Endothelial cell of umbilical vein (primary cell): Measurements from ENCODE around the gene EFNA5. TPM values are rescaled to one million over a fixed set of nuclear protein-coding genes. Genes with fewer than 3 reads are reported as not detected.

Source experiments
- BruUV-seq: library from RNA; stranded (reverse); fragments of 400-500 nt; replicated peaks from 2 replicates; lab custom pipeline; 2021; lab: Mats Ljungman, UMichigan
- CTCF ChIA-PET: fragments of 300-600, 350-600 bp; sonication (Branson Sonifier 250); formaldehyde crosslinking; loops from one replicate; lab custom pipeline; 2021; ENCODE audit warnings: antibody characterized with exemption, inconsistent platforms; lab: Charles Lee
- POLR2A ChIA-PET: fragments of 300-600, 350-600 bp; sonication (Branson Sonifier 250); formaldehyde crosslinking; loops from one replicate; lab custom pipeline; 2021; ENCODE audit warnings: antibody characterized with exemption, inconsistent platforms; lab: Charles Lee
- DNase-seq: peaks from one replicate; pipeline ENCODE4 v3.0.0-alpha.2; 2011; ENCODE audit warnings: low read depth, low spot score
- FAIRE-seq: peaks from 2 replicates; lab custom pipeline; 2011; peaks lifted over from hg19 to GRCh38; lab: Jason Lieb, UNC
- H2AFZ ChIP-seq: 2 replicates; pipeline ENCODE4 v1.6.0; 2012; ENCODE audit warnings: low read depth, low read length, control low read depth, inconsistent platforms
- H3K27ac ChIP-seq: 2 replicates; pipeline ENCODE4 v1.5.1; 2011; ENCODE audit warnings: low read depth, mild to moderate bottlenecking, control low read depth, low read length, moderate library complexity; ENCODE audit not compliant: insufficient read depth
- H3K27me3 ChIP-seq, 2 experiments: 2 replicates each; pipeline versions ENCODE4 v1.6.0 to v1.6.1; 2011; ENCODE audit warnings: low read length in 2 of 2, mixed read lengths in 1 of 2; ENCODE audit not compliant: control insufficient read depth in 2 of 2, insufficient read depth in 2 of 2
- H3K36me3 ChIP-seq, 2 experiments: 2 replicates in 1 of 2; 3 replicates in 1 of 2; pipeline ENCODE4 v1.5.1; 2011; ENCODE audit warnings: low read length in 2 of 2, mild to moderate bottlenecking in 1 of 2, moderate library complexity in 1 of 2; ENCODE audit not compliant: control insufficient read depth in 2 of 2, insufficient read depth in 2 of 2; ENCODE audit errors: extremely low read depth in 1 of 2
- H3K4me1 ChIP-seq: 3 replicates; pipeline ENCODE4 v1.5.1; 2011; ENCODE audit warnings: mild to moderate bottlenecking, low read length; ENCODE audit not compliant: control insufficient read depth, insufficient read depth; ENCODE audit errors: extremely low read depth
- H3K4me2 ChIP-seq: 2 replicates; pipeline ENCODE4 v1.6.1; 2011; ENCODE audit warnings: low read length, control low read depth, mixed read lengths; ENCODE audit not compliant: insufficient read depth
- H3K4me3 ChIP-seq, 3 experiments: fragments of 200-600 bp in 1 of 3; sonication (generic), shearing (Covaris generic) in 1 of 3; replicated peaks in 1 of 3; 2 replicates each; pipeline ENCODE4 v1.5.1; 2011 to 2016; ENCODE audit warnings: control low read depth in 3 of 3, low read length in 3 of 3, mild to moderate bottlenecking in 2 of 3, inconsistent platforms in 1 of 3, low read depth in 1 of 3, moderate library complexity in 1 of 3; ENCODE audit not compliant: insufficient read depth in 1 of 3
- H3K79me2 ChIP-seq: 2 replicates; pipeline ENCODE4 v1.6.0; 2012; ENCODE audit warnings: low read length, inconsistent platforms; ENCODE audit not compliant: control insufficient read depth, insufficient read depth
- H3K9ac ChIP-seq: replicated peaks from 2 replicates; pipeline ENCODE3; 2011; ENCODE audit warnings: low read length, control low read depth; ENCODE audit not compliant: insufficient read depth; ENCODE audit errors: extremely low read depth
- H3K9me1 ChIP-seq: replicated peaks from 3 replicates; pipeline ENCODE4 v1.6.0; 2011; ENCODE audit warnings: mild to moderate bottlenecking, low read length; ENCODE audit not compliant: control insufficient read depth, insufficient read depth; ENCODE audit errors: extremely low read depth
- H3K9me3 ChIP-seq: replicated peaks from 2 replicates; pipeline ENCODE4 v1.5.1; 2012; ENCODE audit warnings: low read length, inconsistent platforms; ENCODE audit not compliant: control insufficient read depth, insufficient read depth
- H4K20me1 ChIP-seq: replicated peaks from 2 replicates; pipeline ENCODE3; 2011; ENCODE audit warnings: mild to moderate bottlenecking, low read length; ENCODE audit not compliant: control insufficient read depth, insufficient read depth; ENCODE audit errors: extremely low read depth
- FOS ChIP-seq: IDR thresholded peaks from 2 replicates; pipeline ENCODE4 v1.6.1; 2011; ENCODE audit warnings: mild to moderate bottlenecking, low read length, moderate library complexity, borderline replicate concordance; ENCODE audit not compliant: insufficient read depth
- GATA2 ChIP-seq: IDR thresholded peaks from 2 replicates; pipeline ENCODE4 v1.7.0; 2011; ENCODE audit warnings: low read depth, mild to moderate bottlenecking, moderate library complexity, mixed read lengths, low read length; ENCODE audit not compliant: insufficient read length, insufficient read depth
- JUN ChIP-seq: IDR thresholded peaks from 2 replicates; pipeline ENCODE4 v1.6.1; 2011; ENCODE audit warnings: borderline replicate concordance, low read depth; ENCODE audit not compliant: insufficient read length, insufficient read depth
- MYC ChIP-seq: IDR thresholded peaks from one replicate; pipeline ENCODE4 v1.6.1; 2011; ENCODE audit warnings: mild to moderate bottlenecking, low read depth, low read length
- POLR2A ChIP-seq: IDR thresholded peaks from 2 replicates; pipeline ENCODE4 v1.6.1; 2012; ENCODE audit warnings: low read depth, mild to moderate bottlenecking, control low read depth, low read length
- POLR2AphosphoS5 ChIP-seq: IDR thresholded peaks from 2 replicates; pipeline ENCODE4 v1.6.1; 2012; ENCODE audit warnings: low read depth, mild to moderate bottlenecking, control low read depth, low read length, moderate library complexity; ENCODE audit not compliant: insufficient read depth
- dilution Hi-C: fragments of 300-500 bp; cut with MboI; formaldehyde crosslinking; loops from one replicate; pipeline ENCODE4 v1.15.0; 2019; ENCODE audit warnings: low sequenced_read_pairs; ENCODE audit not compliant: extremely low pct_ligation_motif_present
- intact Hi-C: fragments of 100-400 bp; cut with micrococcal nuclease; formaldehyde crosslinking; loops from one replicate; pipeline ENCODE4 v1.10.0; 2022
- polyA plus RNA-seq, 4 experiments: library from polyadenylated mRNA; depleted of rRNA in 3 of 4; stranded (reverse) in 3 of 4; unstranded in 1 of 4; fragments of >200 nt; gene quantifications; 2 replicates each; pipeline versions ENCODE4 v1.2.1 to v1.2.3, GENCODE V29; 2011 to 2012; ENCODE audit warnings: missing spikeins in 1 of 4
- total RNA-seq: library from RNA; stranded (reverse); gene quantifications from 2 replicates; pipeline ENCODE4 v1.2.3, GENCODE V29; 2021
- TF ChIP-seq, protein P1 (sequence below), 2 donors: IDR thresholded peaks; 1 replicate in 1 of 2; 2 replicates in 1 of 2; pipeline ENCODE4 v1.5.1; 2011; ENCODE audit warnings: low read length in 2 of 2, mild to moderate bottlenecking in 2 of 2, moderate library complexity in 2 of 2, control low read depth in 1 of 2, inconsistent platforms in 1 of 2, low read depth in 1 of 2; ENCODE audit not compliant: insufficient read depth in 1 of 2; ENCODE audit errors: extremely low read depth in 1 of 2
- TF ChIP-seq, protein P2 (sequence below): IDR thresholded peaks from 2 replicates; pipeline ENCODE4 v1.6.1; 2011; ENCODE audit not compliant: insufficient read depth, insufficient read length

Gene EFNA5
- total and polyA plus RNA-seq, 2 donors (not counting 3 experiments of a cell fraction or from before 2014, with no cell fraction given), result 13.6 to 22.1 TPM

DNA sequence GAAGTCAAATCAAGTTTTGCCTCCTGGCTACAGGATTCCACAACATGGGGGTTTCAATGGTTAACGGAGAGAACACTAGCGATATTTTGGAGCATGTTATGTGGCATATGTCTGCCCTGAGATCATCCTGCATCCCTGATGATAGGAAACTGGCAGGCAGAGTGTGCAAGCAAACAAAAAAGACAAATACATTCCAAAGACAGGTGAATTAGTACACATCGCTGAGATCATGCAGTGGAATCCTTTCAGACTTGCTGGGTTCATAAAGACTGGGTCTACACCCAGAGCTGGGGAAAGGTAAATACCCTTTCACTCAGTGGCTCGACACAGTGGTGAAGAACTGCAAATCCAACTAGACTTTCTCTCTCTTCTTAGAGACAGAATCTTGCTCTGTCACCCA, 286.5 kb downstream of the EFNA5 start:
- Histone ChIP-seq H3K9me1 (no peaks in the 10 kb centered on the region), H3K27ac (no peak overlapping the region), H3K79me2 (no peaks in the 10 kb centered on the region), H3K4me2 (no peak overlapping the region), H3K4me3 (no peak overlapping the region), H3K9ac (no peak overlapping the region), H3K9me3 (no peaks in the 10 kb centered on the region), H3K27me3 (no peaks in the 10 kb centered on the region), H2AFZ (no peak overlapping the region), H3K4me1 (peaks cover 21% of the 10 kb centered on the region), H4K20me1 (no peaks in the 10 kb centered on the region), H3K36me3 (no peaks in the 10 kb centered on the region)
- ChIA-PET POLR2A (no interaction called here), CTCF (no interaction called here)
- no peak for FAIRE-seq
- intact Hi-C loops, result no loop called here
- dilution Hi-C loops, result no loop called here
- no TSS peak for BruUV-seq
- TF ChIP-seq MYC (no peak), JUN (no peak), POLR2AphosphoS5 (no peak), GATA2 (no peak), FOS (no peak)
- TF ChIP-seq, protein P1, sequence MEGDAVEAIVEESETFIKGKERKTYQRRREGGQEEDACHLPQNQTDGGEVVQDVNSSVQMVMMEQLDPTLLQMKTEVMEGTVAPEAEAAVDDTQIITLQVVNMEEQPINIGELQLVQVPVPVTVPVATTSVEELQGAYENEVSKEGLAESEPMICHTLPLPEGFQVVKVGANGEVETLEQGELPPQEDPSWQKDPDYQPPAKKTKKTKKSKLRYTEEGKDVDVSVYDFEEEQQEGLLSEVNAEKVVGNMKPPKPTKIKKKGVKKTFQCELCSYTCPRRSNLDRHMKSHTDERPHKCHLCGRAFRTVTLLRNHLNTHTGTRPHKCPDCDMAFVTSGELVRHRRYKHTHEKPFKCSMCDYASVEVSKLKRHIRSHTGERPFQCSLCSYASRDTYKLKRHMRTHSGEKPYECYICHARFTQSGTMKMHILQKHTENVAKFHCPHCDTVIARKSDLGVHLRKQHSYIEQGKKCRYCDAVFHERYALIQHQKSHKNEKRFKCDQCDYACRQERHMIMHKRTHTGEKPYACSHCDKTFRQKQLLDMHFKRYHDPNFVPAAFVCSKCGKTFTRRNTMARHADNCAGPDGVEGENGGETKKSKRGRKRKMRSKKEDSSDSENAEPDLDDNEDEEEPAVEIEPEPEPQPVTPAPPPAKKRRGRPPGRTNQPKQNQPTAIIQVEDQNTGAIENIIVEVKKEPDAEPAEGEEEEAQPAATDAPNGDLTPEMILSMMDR (IDR thresholded peaks at IDR 0.05; ENCODE audit: extremely low read depth in 1 of 2, insufficient read depth in 1 of 2, low read depth in 1 of 2, low read length in 2 of 2), result no peak
- DNase-seq, result no peak

DNA sequence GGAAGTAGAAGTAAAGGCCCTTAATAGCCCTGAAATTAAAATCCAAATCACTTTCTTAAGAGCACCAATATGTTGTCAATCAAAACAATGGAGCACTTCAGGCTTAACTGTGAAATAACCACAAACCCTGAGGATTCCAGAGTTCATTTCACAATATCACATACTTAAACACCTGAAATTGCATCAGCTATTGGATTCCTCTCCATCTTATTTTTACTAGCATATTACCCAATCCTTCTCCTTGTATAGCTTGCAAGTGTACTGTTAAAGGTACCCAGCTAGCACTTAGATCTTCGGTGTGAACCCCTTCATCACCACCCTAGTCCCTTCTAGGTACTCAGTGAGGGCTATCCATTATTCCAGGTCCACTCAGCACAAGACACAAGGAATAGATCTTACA, 287.3 kb downstream of the EFNA5 start:
- Histone ChIP-seq H3K9me3 (no peaks in the 10 kb centered on the region), H3K27me3 (no peaks in the 10 kb centered on the region), H3K4me3 (no peak overlapping the region), H3K4me2 (no peak overlapping the region), H4K20me1 (no peaks in the 10 kb centered on the region), H3K36me3 (no peaks in the 10 kb centered on the region), H3K79me2 (no peaks in the 10 kb centered on the region), H3K4me1 (peaks cover 13% of the 10 kb centered on the region), H2AFZ (no peak overlapping the region), H3K27ac (no peak overlapping the region), H3K9me1 (no peaks in the 10 kb centered on the region), H3K9ac (no peak overlapping the region)
- dilution Hi-C loops (no loop called here), intact Hi-C loops (no loop called here)
- DNase-seq, result no peak
- no peak for TF ChIP-seq POLR2AphosphoS5
- TF ChIP-seq FOS, result no peak
- no peak for TF ChIP-seq JUN
- no peak for TF ChIP-seq GATA2
- TF ChIP-seq, protein P2, sequence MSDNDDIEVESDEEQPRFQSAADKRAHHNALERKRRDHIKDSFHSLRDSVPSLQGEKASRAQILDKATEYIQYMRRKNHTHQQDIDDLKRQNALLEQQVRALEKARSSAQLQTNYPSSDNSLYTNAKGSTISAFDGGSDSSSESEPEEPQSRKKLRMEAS, result no peak
- TF ChIP-seq MYC, result no peak
- TF ChIP-seq, protein P1 (IDR thresholded peaks at IDR 0.05; ENCODE audit: extremely low read depth in 1 of 2, insufficient read depth in 1 of 2, low read depth in 1 of 2, low read length in 2 of 2), result no peak
- TF ChIP-seq POLR2A, result no peak
- CTCF ChIA-PET, result no interaction called here
- no TSS peak for BruUV-seq
- FAIRE-seq, result no peak
- POLR2A ChIA-PET, result no interaction called here
